GM18907 (cell line): ENCODE measurements around the gene CDX1.

Source experiments
- ATAC-seq: cut with Tn5 transposase; IDR thresholded peaks from one replicate; pipeline ENCODE4 v1.9.1; 2021; ENCODE audit warnings: mild to moderate bottlenecking, moderate library complexity; ENCODE audit not compliant: unreplicated experiment

CDX1 gene

GRCh38 chr5:150181027-150181426, 14.4 kb downstream of the CDX1 start:
- ATAC-seq = no peak

- no peak for ATAC-seq
These were observed 15.4 kb downstream of the CDX1 start for GRCh38 chr5:150181766-150182545.

DNA sequence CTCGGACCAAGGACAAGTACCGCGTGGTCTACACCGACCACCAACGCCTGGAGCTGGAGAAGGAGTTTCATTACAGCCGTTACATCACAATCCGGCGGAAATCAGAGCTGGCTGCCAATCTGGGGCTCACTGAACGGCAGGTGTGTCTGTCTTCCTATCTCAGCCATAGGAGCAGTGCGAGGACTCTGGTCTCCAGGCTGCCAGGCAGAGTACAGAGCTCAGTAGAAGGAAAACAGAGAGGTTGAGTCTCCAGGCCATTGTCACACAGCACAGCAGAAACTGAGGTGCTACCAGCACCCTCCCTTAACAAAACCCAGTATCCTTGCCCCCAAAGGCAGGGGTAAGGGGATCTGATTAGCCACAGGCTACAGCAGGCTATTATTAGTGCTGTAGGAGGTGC, 16.2 kb downstream of the CDX1 start:
- no peak for ATAC-seq

- no peak for ATAC-seq
These were observed 16.9 kb downstream of the CDX1 start for GRCh38 chr5:150183436-150183835.

DNA sequence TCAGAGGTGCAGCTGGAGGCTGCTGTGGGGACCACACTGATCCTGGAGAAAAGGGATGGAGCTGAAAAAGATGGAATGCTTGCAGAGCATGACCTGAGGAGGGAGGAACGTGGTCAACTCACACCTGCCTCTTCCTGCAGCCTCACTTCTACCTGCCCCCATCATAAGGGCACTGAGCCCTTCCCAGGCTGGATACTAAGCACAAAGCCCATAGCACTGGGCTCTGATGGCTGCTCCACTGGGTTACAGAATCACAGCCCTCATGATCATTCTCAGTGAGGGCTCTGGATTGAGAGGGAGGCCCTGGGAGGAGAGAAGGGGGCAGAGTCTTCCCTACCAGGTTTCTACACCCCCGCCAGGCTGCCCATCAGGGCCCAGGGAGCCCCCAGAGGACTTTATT, 17.4 kb downstream of the CDX1 start:
- ATAC-seq = no peak

- ATAC-seq = no peak
These were observed 18.7 kb downstream of the CDX1 start for GRCh38 chr5:150184990-150185912.

DNA sequence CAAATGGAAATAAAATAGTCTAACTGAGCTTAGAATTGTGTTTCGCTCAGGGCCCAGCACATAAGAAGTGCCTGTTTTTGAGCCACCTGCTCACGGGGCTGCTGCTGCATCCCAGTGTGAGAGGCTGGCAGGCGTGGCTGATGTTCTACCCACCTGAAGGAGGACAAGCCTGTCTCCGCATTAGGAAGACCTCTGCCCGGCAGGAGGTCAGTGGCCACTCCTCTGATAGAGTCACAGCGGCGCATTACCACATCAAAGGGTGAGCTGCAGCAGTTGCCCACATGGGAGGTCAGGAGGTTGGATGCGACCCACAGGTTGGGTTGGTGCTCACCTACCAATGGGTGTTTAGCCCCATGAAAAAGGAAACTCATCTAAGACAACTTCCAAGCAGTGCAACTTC, 19.6 kb downstream of the CDX1 start:
- no peak for ATAC-seq

- ATAC-seq = no peak
These were observed 20.3 kb downstream of the CDX1 start for GRCh38 chr5:150186897-150187296.

GRCh38 chr5:150188146-150188842, 21.7 kb downstream of the CDX1 start:
- no peak for ATAC-seq

DNA sequence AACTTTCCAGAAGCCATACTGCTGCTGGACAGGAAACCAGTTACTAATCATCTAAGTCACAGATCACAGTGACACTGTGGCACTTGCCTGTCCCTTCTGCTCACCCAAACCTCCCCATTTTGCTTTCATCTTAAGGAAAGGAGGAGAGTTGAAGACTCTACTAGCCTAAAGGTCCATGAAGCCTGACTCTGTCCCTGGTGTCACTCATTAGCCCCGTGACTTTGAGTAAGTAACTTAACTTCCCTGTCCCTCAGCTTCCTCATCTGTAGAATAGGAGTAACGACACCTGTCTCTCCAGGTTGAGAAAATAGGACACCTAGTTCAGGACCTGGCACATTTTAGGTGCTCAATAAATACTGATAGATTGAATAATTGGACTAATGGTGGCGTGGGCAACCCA, 22.7 kb downstream of the CDX1 start:
- ATAC-seq = no peak

DNA sequence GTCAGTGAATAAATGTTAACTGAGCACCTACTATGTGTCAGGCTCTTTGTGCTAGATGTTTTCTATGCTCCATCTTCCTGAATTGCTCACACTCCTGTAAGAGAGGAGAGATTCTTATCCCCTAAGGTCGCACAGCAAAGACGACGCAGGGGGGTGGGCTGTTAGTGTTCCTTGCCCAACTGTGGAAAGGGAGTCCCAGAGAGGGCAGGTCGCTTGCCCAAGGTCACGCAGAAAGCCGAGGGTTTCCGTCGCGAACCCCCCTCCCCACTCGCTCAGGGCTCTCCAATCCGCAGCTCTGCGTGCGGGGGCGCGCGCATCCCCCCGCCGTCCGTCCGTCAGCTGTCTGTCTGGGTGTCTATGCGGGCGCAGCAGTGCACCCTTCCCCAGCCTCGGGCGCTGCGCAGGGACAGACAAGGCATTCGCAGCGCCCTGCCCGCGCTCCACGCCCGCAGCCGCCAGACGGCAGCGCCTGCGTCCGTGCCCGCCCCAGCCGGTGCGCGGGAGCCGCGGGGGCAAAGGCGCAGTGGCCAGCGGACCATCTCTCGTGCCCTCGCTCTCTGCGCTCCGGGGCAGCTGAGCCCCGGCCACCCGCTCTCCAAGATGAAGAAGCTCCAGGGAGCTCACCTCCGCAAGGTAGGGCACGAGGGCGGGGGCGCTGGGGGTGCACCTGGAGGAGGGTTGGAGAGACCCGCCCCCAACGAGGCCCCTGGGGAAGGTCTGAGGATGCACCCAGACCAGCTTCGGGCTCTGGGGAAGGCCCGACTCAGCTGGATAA, 23.3 kb downstream of the CDX1 start, which contains the start of gene SLC6A7:
Gene SLC6A7 (plus strand): TSS at position 335 of the 775 bp plus-strand sequence. CDS start 266 bp downstream, at position 601.
- no peak for ATAC-seq

DNA sequence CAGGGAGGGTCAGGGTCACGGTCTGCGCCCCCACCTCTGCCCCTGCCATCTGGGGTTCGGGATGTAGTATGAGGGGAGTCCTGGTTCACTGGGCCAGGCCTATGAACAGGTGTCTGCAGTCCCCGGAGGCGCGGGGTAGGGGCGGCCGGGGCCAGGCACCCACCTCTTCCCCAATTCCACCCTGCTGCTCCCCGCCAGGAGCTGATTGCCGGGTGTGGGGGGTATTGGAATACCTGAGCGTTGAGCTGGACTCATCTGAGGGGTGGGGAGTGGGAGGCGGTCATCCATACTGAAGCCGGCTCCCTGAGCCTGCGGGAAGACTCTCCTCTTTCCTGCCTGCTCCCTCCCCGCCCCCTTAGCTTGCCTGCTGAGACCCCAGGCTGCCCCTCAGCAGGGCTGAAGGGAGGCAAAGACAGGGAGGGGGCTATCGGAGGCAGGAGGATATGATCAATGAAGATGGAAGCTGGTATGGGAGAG, 24.0 kb downstream of the CDX1 start:
- no peak for ATAC-seq

DNA sequence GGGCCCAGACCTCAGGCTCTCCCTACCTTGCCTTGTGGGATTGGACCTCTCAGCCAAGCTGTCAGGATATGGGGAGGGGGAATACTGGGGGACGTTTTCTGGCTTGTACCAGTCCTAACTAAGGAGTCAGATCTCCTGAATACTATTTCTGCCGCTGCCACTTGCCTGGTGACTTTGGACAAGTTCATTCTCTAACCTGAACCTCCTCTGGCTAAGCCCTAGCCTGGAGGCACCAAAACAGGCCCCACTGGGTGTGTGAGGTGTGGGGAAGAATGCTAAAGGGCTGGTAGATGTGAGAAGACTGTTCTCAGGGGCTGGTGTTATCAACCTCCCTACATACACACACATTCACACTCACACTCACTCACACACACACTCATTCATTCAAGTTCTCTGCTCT, 24.4 kb downstream of the CDX1 start:
- no peak for ATAC-seq

DNA sequence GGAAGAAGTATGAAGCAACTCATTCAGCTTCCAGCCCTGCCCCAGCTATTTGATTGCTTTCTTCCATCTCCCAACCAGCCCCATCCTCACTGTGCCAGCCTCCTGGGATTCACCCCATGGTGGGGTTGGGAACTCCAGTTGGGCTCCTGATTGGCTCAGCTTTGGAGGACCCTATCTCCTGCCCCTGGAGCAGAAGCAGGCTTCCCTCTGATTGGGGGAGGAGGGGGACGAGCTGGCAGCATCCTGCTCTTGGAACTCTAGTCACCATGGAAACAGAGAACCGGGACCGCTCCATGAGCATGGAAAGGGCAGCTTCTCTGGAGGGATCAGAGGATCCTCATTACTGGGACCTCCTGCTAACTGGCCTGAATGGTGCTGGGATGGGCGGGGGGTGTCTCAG, 25.9 kb downstream of the CDX1 start:
- no peak for ATAC-seq

- no peak for ATAC-seq
These were observed 29.3 kb downstream of the CDX1 start for GRCh38 chr5:150195736-150196485.

- ATAC-seq = no peak
These were observed 29.9 kb downstream of the CDX1 start for GRCh38 chr5:150196514-150196913.

DNA sequence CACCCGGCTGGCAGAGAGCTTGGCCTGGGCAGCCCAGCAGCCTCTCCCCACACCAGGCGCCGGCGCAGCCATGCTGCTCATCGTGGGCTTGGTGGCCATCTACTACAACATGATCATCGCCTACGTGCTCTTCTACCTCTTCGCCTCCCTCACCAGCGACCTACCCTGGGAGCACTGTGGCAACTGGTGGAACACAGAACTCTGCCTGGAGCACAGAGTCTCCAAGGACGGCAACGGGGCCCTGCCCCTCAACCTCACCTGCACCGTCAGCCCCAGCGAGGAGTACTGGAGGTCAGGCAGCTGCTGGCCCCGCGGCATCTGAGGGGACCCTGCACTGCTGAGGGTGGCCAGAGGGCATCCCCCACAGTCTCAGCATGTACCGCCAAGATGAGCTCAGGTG, 30.4 kb downstream of the CDX1 start:
- no peak for ATAC-seq

DNA sequence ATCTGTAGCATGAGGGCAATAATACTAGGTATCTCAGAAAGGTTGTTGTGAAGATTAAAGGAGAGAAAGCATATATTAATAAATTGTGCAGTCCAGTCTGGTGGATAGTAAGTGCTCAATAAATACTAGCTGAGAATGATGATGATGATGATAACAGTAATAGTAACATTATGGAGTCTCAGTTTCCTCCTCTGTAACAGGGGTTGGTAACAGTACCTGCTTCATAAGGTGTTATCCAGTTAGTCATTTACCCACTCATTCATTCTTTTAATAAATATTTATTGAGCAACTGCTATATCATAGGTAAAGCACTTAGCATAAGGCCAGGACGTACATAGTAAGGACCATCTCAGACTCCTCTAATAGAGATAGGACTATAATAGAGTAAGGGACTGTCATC, 30.9 kb downstream of the CDX1 start:
- no peak for ATAC-seq

- no peak for ATAC-seq
These were observed 35.9 kb downstream of the CDX1 start for GRCh38 chr5:150202501-150202900.
